HepG2 (cell line): Measurements from ENCODE around the gene SLC25A52. TPM values are rescaled to one million over a fixed set of nuclear protein-coding genes. Genes with fewer than 3 reads are reported as not detected.

Experiments
- ARID3A ChIP-seq: IDR thresholded peaks from 2 replicates; pipeline ENCODE4 v1.6.1; 2012; ENCODE audit warnings: low read depth, low read length, improper control_type of control experiment
- ARID5B ChIP-seq: IDR thresholded peaks from 2 replicates; pipeline ENCODE4 v1.4.0; 2020; ENCODE audit warnings: mild to moderate bottlenecking, missing genetic modification reagents
- BORCS8-MEF2B ChIP-seq: sonication (generic); formaldehyde crosslinking; IDR thresholded peaks from 2 replicates; pipeline ENCODE4 v1.8.0; 2022; ENCODE audit warnings: mild to moderate bottlenecking, missing genetic modification reagents
- CCAR2 ChIP-seq: fragments of 200-400 bp; formaldehyde crosslinking; optimal IDR thresholded peaks from 2 replicates; pipeline ENCODE3; 2018; ENCODE audit warnings: low read depth, mild to moderate bottlenecking, low read length, moderate library complexity
- CREB3 ChIP-seq: sonication (generic); formaldehyde crosslinking; IDR thresholded peaks from 2 replicates; pipeline ENCODE4 v1.5.0; 2020; ENCODE audit warnings: missing genetic modification reagents
- HMGXB4 ChIP-seq, 2 experiments: sonication (generic) in 1 of 2; formaldehyde crosslinking in 1 of 2; IDR thresholded peaks; 2 replicates each; pipeline versions ENCODE4 v1.4.0 to v1.6.1; 2018 to 2020; ENCODE audit warnings: missing genetic modification reagents in 2 of 2, borderline replicate concordance in 1 of 2, low read depth in 1 of 2, mild to moderate bottlenecking in 1 of 2, missing biosample characterization in 1 of 2
- MAZ ChIP-seq, 2 experiments: sonication (generic) in 1 of 2; formaldehyde crosslinking in 1 of 2; IDR thresholded peaks; 2 replicates each; pipeline versions ENCODE4 v1.5.0 to v1.6.1; 2012 to 2020; ENCODE audit warnings: low read depth in 2 of 2, mild to moderate bottlenecking in 2 of 2, borderline replicate concordance in 1 of 2, improper control_type of control experiment in 1 of 2, low read length in 1 of 2, missing genetic modification reagents in 1 of 2, moderate library complexity in 1 of 2
- NR2F1 ChIP-seq, 2 experiments: fragments of 450-650 bp in 1 of 2; formaldehyde crosslinking in 1 of 2; IDR thresholded peaks; 2 replicates each; pipeline versions ENCODE4 v1.5.0 to v1.6.1; 2016 to 2020; ENCODE audit warnings: mild to moderate bottlenecking in 1 of 2, missing compliant biosample characterization in 1 of 2, missing genetic modification reagents in 1 of 2, moderate library complexity in 1 of 2
- RARG ChIP-seq: sonication (generic); formaldehyde crosslinking; IDR thresholded peaks from 2 replicates; pipeline ENCODE4 v1.4.0; 2020; ENCODE audit warnings: low read depth, mild to moderate bottlenecking, missing genetic modification reagents
- ZNF12 ChIP-seq: sonication (generic); formaldehyde crosslinking; IDR thresholded peaks from 2 replicates; pipeline ENCODE4 v1.5.0; 2020; ENCODE audit warnings: missing genetic modification reagents
- ZNF30 ChIP-seq: sonication (generic); formaldehyde crosslinking; IDR thresholded peaks from 2 replicates; pipeline ENCODE4 v1.5.0; 2020; ENCODE audit warnings: mild to moderate bottlenecking, missing genetic modification reagents
- ZNF496 ChIP-seq: sonication (generic); formaldehyde crosslinking; IDR thresholded peaks from 2 replicates; pipeline ENCODE4 v1.8.1; 2023; ENCODE audit warnings: mild to moderate bottlenecking, moderate library complexity, missing genetic modification reagents; ENCODE audit not compliant: insufficient replicate concordance
- ZNF704 ChIP-seq: sonication (generic); formaldehyde crosslinking; IDR thresholded peaks from 2 replicates; pipeline ENCODE4 v1.8.1; 2023; ENCODE audit warnings: mild to moderate bottlenecking, inconsistent platforms, moderate library complexity, missing genetic modification reagents, borderline replicate concordance
- ZNF770 ChIP-seq: sonication (generic); formaldehyde crosslinking; IDR thresholded peaks from 2 replicates; pipeline ENCODE4 v1.5.0; 2020; ENCODE audit warnings: mild to moderate bottlenecking, missing genetic modification reagents
- polyA plus RNA-seq, 8 experiments: library from polyadenylated mRNA; depleted of rRNA in 3 of 8; stranded (reverse) in 7 of 8; unstranded in 1 of 8; fragments of >200 nt; fragmentation: Illumina TruSeq in 4 of 8; extraction: Trizol in 4 of 8; gene quantifications; 2 replicates each; pipeline versions ENCODE4 v1.2.1 to v1.2.3, GENCODE V29; 2011 to 2016; ENCODE audit warnings: low read depth in 4 of 8, missing spikeins in 1 of 8, mixed read lengths in 1 of 8; ENCODE audit not compliant: insufficient read depth in 1 of 8
- total RNA-seq, 5 experiments: library from RNA; depleted of rRNA; stranded (reverse); fragments of >200 nt; fragmentation: Illumina TruSeq; extraction: Trizol; gene quantifications; 2 replicates each; pipeline ENCODE4 v1.2.3, GENCODE V29; 2016; ENCODE audit warnings: low read depth in 1 of 5

Gene SLC25A52
- total and polyA plus RNA-seq, 2 of the 13 experiments (the other 11 are each of a cell fraction or from before 2014, with no cell fraction given), result 0.46 TPM; not detected in 1

GRCh38 chr18:31738460-31739407 lies 21.9 kb downstream of the SLC25A52 start (continued):
- TF ChIP-seq HMGXB4 (CRISPR knock-in tag; IDR thresholded peaks at IDR 0.05; ENCODE audit: borderline replicate concordance in 1 of 2, low read depth in 1 of 2) (no peak), ZNF770 (CRISPR knock-in tag) (no peak), CCAR2 (no peak), BORCS8-MEF2B (CRISPR knock-in tag) (no peak), ZNF496 (CRISPR knock-in tag) (no peak), RARG (CRISPR knock-in tag) (no peak), ZNF30 (CRISPR knock-in tag) (no peak), CREB3 (CRISPR knock-in tag) (no peak), NR2F1 (CRISPR knock-in tag; IDR thresholded peaks at IDR 0.05) (no peak), ARID5B (peak; percentile 65), ZNF12 (CRISPR knock-in tag) (no peak), ZNF704 (CRISPR knock-in tag) (no peak), ARID3A (no peak), MAZ (IDR thresholded peaks at IDR 0.05; ENCODE audit: borderline replicate concordance, low read depth, low read length) (no peak), MAZ (CRISPR knock-in tag; IDR thresholded peaks at IDR 0.05; ENCODE audit: low read depth) (no peak)
